Right atrium auricular region (tissue), 2 donors: ENCODE measurements around the gene EPYC. TPM values are rescaled to one million over a fixed set of nuclear protein-coding genes. Genes with fewer than 3 reads are reported as not detected.

Experiments
- DNase-seq: peaks from one replicate; pipeline ENCODE4 v3.0.0-alpha.2; 2019; ENCODE audit warnings: low spot score
- H3K27ac ChIP-seq, 2 donors: fragments of 200-600 bp; sonication (generic); 1 replicate in 1 of 2; 2 replicates in 1 of 2; pipeline ENCODE4 v1.5.1; 2016 to 2019
- H3K27me3 ChIP-seq, 2 donors: fragments of 200-600 bp; sonication (generic); one replicate each; pipeline versions ENCODE4 v1.5.1 to v1.6.0; 2017 to 2019
- H3K36me3 ChIP-seq: fragments of 200-600 bp; sonication (generic); one replicate; pipeline ENCODE4 v1.5.1; 2016
- H3K4me1 ChIP-seq, 2 donors: fragments of 200-600 bp; sonication (generic); one replicate each; pipeline versions ENCODE4 v1.5.1 to v1.6.0; 2017 to 2019
- H3K4me3 ChIP-seq, 2 donors: fragments of 200-600 bp; sonication (generic); 1 replicate in 1 of 2; 2 replicates in 1 of 2; pipeline ENCODE4 v1.5.1; 2017 to 2019; ENCODE audit warnings: mild to moderate bottlenecking in 1 of 2, moderate library complexity in 1 of 2
- H3K9me3 ChIP-seq, 2 donors: fragments of 200-600 bp; sonication (generic); one replicate each; pipeline ENCODE4 v1.5.1; 2019
- CTCF ChIP-seq, 2 donors: fragments of 200-600 bp; sonication (generic); IDR thresholded peaks; one replicate each; pipeline ENCODE4 v1.5.1; 2019; ENCODE audit warnings: antibody characterized with exemption in 2 of 2
- total RNA-seq, 2 donors: library from RNA; depleted of rRNA; stranded (reverse); fragments of >200 nt; gene quantifications; one replicate each; pipeline ENCODE4 v1.1.0, GENCODE V29; 2016

EPYC gene
- total RNA-seq, 2 donors from 2014 or later: not detected

- no peaks in the 10 kb centered on the region for H3K36me3 ChIP-seq
- H3K4me3 ChIP-seq: no peak overlapping the region
- TF ChIP-seq CTCF (IDR thresholded peaks at IDR 0.05): no peak
- no peaks in the 10 kb centered on the region for H3K27me3 ChIP-seq
- H3K9me3 ChIP-seq: no peaks in the 10 kb centered on the region
- no peak for DNase-seq
- no peaks in the 10 kb centered on the region for H3K4me1 ChIP-seq
- no peak overlapping the region for H3K27ac ChIP-seq
Measured at GRCh38 chr12:91003737-91004136, 1.0 kb downstream of the EPYC start.

- DNase-seq: no peak
- no peaks in the 10 kb centered on the region for H3K27me3 ChIP-seq
- no peaks in the 10 kb centered on the region for H3K9me3 ChIP-seq
- TF ChIP-seq CTCF (IDR thresholded peaks at IDR 0.05): no peak
- no peaks in the 10 kb centered on the region for H3K4me1 ChIP-seq
- H3K27ac ChIP-seq: no peak overlapping the region
- no peaks in the 10 kb centered on the region for H3K36me3 ChIP-seq
- no peak overlapping the region for H3K4me3 ChIP-seq
Measured at GRCh38 chr12:91001306-91001705, 3.5 kb downstream of the EPYC start.

- DNase-seq: no peak
- Histone ChIP-seq H3K4me1 (no peaks in the 10 kb centered on the region), H3K4me3 (no peak overlapping the region), H3K9me3 (no peaks in the 10 kb centered on the region), H3K27ac (no peak overlapping the region), H3K27me3 (no peaks in the 10 kb centered on the region), H3K36me3 (no peaks in the 10 kb centered on the region)
- TF ChIP-seq CTCF (IDR thresholded peaks at IDR 0.05): no peak
Measured at GRCh38 chr12:90999966-91000365, 4.8 kb downstream of the EPYC start.

- Histone ChIP-seq H3K27me3 (no peaks in the 10 kb centered on the region), H3K9me3 (no peaks in the 10 kb centered on the region), H3K36me3 (no peaks in the 10 kb centered on the region), H3K4me3 (no peak overlapping the region), H3K4me1 (no peaks in the 10 kb centered on the region), H3K27ac (no peak overlapping the region)
- DNase-seq: no peak
- TF ChIP-seq CTCF (IDR thresholded peaks at IDR 0.05): no peak
Measured at GRCh38 chr12:90999527-90999926, 5.2 kb downstream of the EPYC start.

- no peak overlapping the region for H3K27ac ChIP-seq
- no peak for TF ChIP-seq CTCF (IDR thresholded peaks at IDR 0.05)
- no peaks in the 10 kb centered on the region for H3K9me3 ChIP-seq
- DNase-seq: no peak
- no peaks in the 10 kb centered on the region for H3K27me3 ChIP-seq
- H3K4me1 ChIP-seq: no peaks in the 10 kb centered on the region
- no peaks in the 10 kb centered on the region for H3K36me3 ChIP-seq
- H3K4me3 ChIP-seq: no peak overlapping the region
Measured at GRCh38 chr12:90995010-90995409, 9.8 kb downstream of the EPYC start.

GRCh38 chr12:90991952-90992465 lies 12.8 kb downstream of the EPYC start:
- Histone ChIP-seq H3K36me3 (no peaks in the 10 kb centered on the region), H3K9me3 (no peaks in the 10 kb centered on the region), H3K4me1 (no peaks in the 10 kb centered on the region), H3K4me3 (no peak overlapping the region), H3K27me3 (no peaks in the 10 kb centered on the region), H3K27ac (no peak overlapping the region)
- no peak for TF ChIP-seq CTCF (IDR thresholded peaks at IDR 0.05)
- DNase-seq: no peak
